HepG2 (cell line): Measurements from ENCODE around the gene GPT2. TPM values are rescaled to one million over a fixed set of nuclear protein-coding genes. Genes with fewer than 3 reads are reported as not detected.

Source experiments
- CAMTA2 ChIP-seq: sonication (generic); formaldehyde crosslinking; IDR thresholded peaks from 2 replicates; pipeline ENCODE4 v1.4.0; 2020; ENCODE audit warnings: mild to moderate bottlenecking, missing genetic modification reagents, borderline replicate concordance
- GPN1 ChIP-seq: sonication (generic); formaldehyde crosslinking; IDR thresholded peaks from 2 replicates; pipeline ENCODE4 v1.5.1; 2020; ENCODE audit warnings: missing genetic modification reagents, borderline replicate concordance
- HOXA9 ChIP-seq: sonication (generic); formaldehyde crosslinking; IDR thresholded peaks from 2 replicates; pipeline ENCODE4 v1.8.1; 2022; ENCODE audit warnings: missing genetic modification reagents, mild to moderate bottlenecking, moderate library complexity, borderline replicate concordance
- MXD1 ChIP-seq: sonication (generic); formaldehyde crosslinking; IDR thresholded peaks from 2 replicates; pipeline ENCODE4 v1.4.0; 2020; ENCODE audit warnings: mild to moderate bottlenecking, missing genetic modification reagents
- NFAT5 ChIP-seq: sonication (generic); formaldehyde crosslinking; IDR thresholded peaks from 2 replicates; pipeline ENCODE4 v1.4.0; 2020; ENCODE audit warnings: missing genetic modification reagents
- NFIC ChIP-seq: IDR thresholded peaks from 2 replicates; pipeline ENCODE4 v1.6.1; 2012; ENCODE audit warnings: mild to moderate bottlenecking, low read length, inconsistent platforms
- NONO ChIP-seq, 2 experiments: fragments of 450-650 bp in 1 of 2; sonication (generic) in 1 of 2; formaldehyde crosslinking in 1 of 2; IDR thresholded peaks in 1 of 2; conservative IDR thresholded peaks in 1 of 2; 2 replicates each; pipeline versions ENCODE4 v1.6.1 to v1.8.0; 2017 to 2022; ENCODE audit warnings: mild to moderate bottlenecking in 1 of 2, missing genetic modification reagents in 1 of 2, moderate library complexity in 1 of 2
- RAD51 ChIP-seq: fragments of 450-650 bp; IDR thresholded peaks from 2 replicates; pipeline ENCODE4 v1.6.1; 2016; ENCODE audit warnings: borderline replicate concordance
- RBAK ChIP-seq: sonication (generic); formaldehyde crosslinking; IDR thresholded peaks from 2 replicates; pipeline ENCODE4 v1.5.1; 2020; ENCODE audit warnings: mild to moderate bottlenecking, missing genetic modification reagents
- SKIL ChIP-seq: sonication (generic); formaldehyde crosslinking; IDR thresholded peaks from 2 replicates; pipeline ENCODE4 v1.8.0; 2022; ENCODE audit warnings: missing genetic modification reagents, mild to moderate bottlenecking, moderate library complexity, borderline replicate concordance
- SMYD3 ChIP-seq: sonication (generic); formaldehyde crosslinking; IDR thresholded peaks from 2 replicates; pipeline ENCODE4 v1.8.1; 2023; ENCODE audit warnings: mild to moderate bottlenecking, missing genetic modification reagents
- ZC3H13 ChIP-seq: sonication (generic); formaldehyde crosslinking; IDR thresholded peaks from 2 replicates; pipeline ENCODE4 v1.8.1; 2023; ENCODE audit warnings: mild to moderate bottlenecking, missing genetic modification reagents, moderate library complexity
- ZNF343 ChIP-seq: sonication (generic); formaldehyde crosslinking; IDR thresholded peaks from 2 replicates; pipeline ENCODE4 v1.4.0; 2020; ENCODE audit warnings: mild to moderate bottlenecking, missing genetic modification reagents
- ZNF362 ChIP-seq: sonication (generic); formaldehyde crosslinking; IDR thresholded peaks from 2 replicates; pipeline ENCODE4 v1.4.0; 2020; ENCODE audit warnings: missing genetic modification reagents, mild to moderate bottlenecking, borderline replicate concordance
- ZNF547 ChIP-seq: sonication (generic); formaldehyde crosslinking; IDR thresholded peaks from 2 replicates; pipeline ENCODE4 v1.5.1; 2020; ENCODE audit warnings: mild to moderate bottlenecking, missing genetic modification reagents
- ZNF557 ChIP-seq: sonication (generic); formaldehyde crosslinking; IDR thresholded peaks from 2 replicates; pipeline ENCODE4 v1.4.0; 2020; ENCODE audit warnings: missing genetic modification reagents
- ZNF570 ChIP-seq: sonication (generic); formaldehyde crosslinking; IDR thresholded peaks from 2 replicates; pipeline ENCODE4 v1.4.0; 2020; ENCODE audit warnings: mild to moderate bottlenecking, missing genetic modification reagents, borderline replicate concordance
- ZNF761 ChIP-seq: sonication (generic); formaldehyde crosslinking; conservative IDR thresholded peaks from 2 replicates; pipeline ENCODE4 v1.4.0; 2020; ENCODE audit warnings: mild to moderate bottlenecking, missing genetic modification reagents
- ZNF816 ChIP-seq: sonication (generic); formaldehyde crosslinking; IDR thresholded peaks from 2 replicates; pipeline ENCODE4 v1.8.0; 2022; ENCODE audit warnings: missing genetic modification reagents, mild to moderate bottlenecking, borderline replicate concordance
- ZSCAN25 ChIP-seq: sonication (generic); formaldehyde crosslinking; IDR thresholded peaks from 2 replicates; pipeline ENCODE4 v1.8.0; 2022; ENCODE audit warnings: mild to moderate bottlenecking, missing genetic modification reagents
- polyA plus RNA-seq, 8 experiments: library from polyadenylated mRNA; depleted of rRNA in 3 of 8; stranded (reverse) in 7 of 8; unstranded in 1 of 8; fragments of >200 nt; fragmentation: Illumina TruSeq in 4 of 8; extraction: Trizol in 4 of 8; gene quantifications; 2 replicates each; pipeline versions ENCODE4 v1.2.1 to v1.2.3, GENCODE V29; 2011 to 2016; ENCODE audit warnings: low read depth in 4 of 8, missing spikeins in 1 of 8, mixed read lengths in 1 of 8; ENCODE audit not compliant: insufficient read depth in 1 of 8
- total RNA-seq, 5 experiments: library from RNA; depleted of rRNA; stranded (reverse); fragments of >200 nt; fragmentation: Illumina TruSeq; extraction: Trizol; gene quantifications; 2 replicates each; pipeline ENCODE4 v1.2.3, GENCODE V29; 2016; ENCODE audit warnings: low read depth in 1 of 5

The GPT2 gene
- total and polyA plus RNA-seq, 2 of the 13 experiments (the other 11 are each of a cell fraction or from before 2014, with no cell fraction given) = 138 to 267 TPM

- TF ChIP-seq NONO (IDR thresholded peaks at IDR 0.05) (no peak), NONO (CRISPR knock-in tag; conservative IDR thresholded peaks at IDR 0.05) (no peak), HOXA9 (CRISPR knock-in tag) (no peak), ZNF362 (CRISPR knock-in tag) (no peak), MXD1 (CRISPR knock-in tag) (no peak), GPN1 (no peak), ZNF343 (CRISPR knock-in tag) (no peak), RBAK (CRISPR knock-in tag) (no peak), SMYD3 (CRISPR knock-in tag) (0 out of 2 replicates have a peak, but pooled peaks have one; percentile 51), ZNF816 (peak; percentile 46; the same call in 1 of the 2 replicates), ZSCAN25 (no peak; the same call in 1 of the 2 replicates), CAMTA2 (CRISPR knock-in tag) (no peak), SKIL (CRISPR knock-in tag) (no peak), ZNF570 (CRISPR knock-in tag) (no peak), ZNF547 (CRISPR knock-in tag) (no peak; the same call in 1 of the 2 replicates), RAD51 (0 out of 2 replicates have a peak, but pooled peaks have one; percentile 6), ZNF761 (no peak; the same call in 1 of the 2 replicates), ZC3H13 (CRISPR knock-in tag) (no peak), ZNF557 (CRISPR knock-in tag) (no peak; the same call in 1 of the 2 replicates), NFIC (peak; percentile 58; the same call in 1 of the 2 replicates), NFAT5 (no peak)
Measured at GRCh38 chr16:46948548-46949166, 64.5 kb downstream of the GPT2 start (continued).
